ENCODE measurements around the gene KLRB1.
"Not testable (repeated sequence)": the region's sequence is repeated elsewhere in the genome, so short reads cannot be mapped to it uniquely, and the experiment has no call there.

The KLRB1 gene

GRCh38 chr12:9619411-9620179 lies 11.9 kb upstream of the KLRB1 start:
- no peak for DNase-seq

GRCh38 chr12:9618906-9619305 lies 11.2 kb upstream of the KLRB1 start:
- DNase-seq, result not testable (repeated sequence)

- no peak for DNase-seq
These were observed 9.4 kb upstream of the KLRB1 start for GRCh38 chr12:9617124-9617523.

GRCh38 chr12:9615420-9616136 lies 7.9 kb upstream of the KLRB1 start:
- peak; percentile 31 for DNase-seq

- not testable (repeated sequence) for DNase-seq
These were observed 2.9 kb upstream of the KLRB1 start for GRCh38 chr12:9610606-9611005.

- no peak for DNase-seq
These were observed 862 bp downstream of the KLRB1 start for GRCh38 chr12:9606736-9607372.

GRCh38 chr12:9606247-9606646 lies 1.5 kb downstream of the KLRB1 start:
- no peak for DNase-seq

- no peak for DNase-seq
These were observed 2.2 kb downstream of the KLRB1 start for GRCh38 chr12:9605483-9605882.

- DNase-seq, result no peak
These were observed 3.4 kb downstream of the KLRB1 start for GRCh38 chr12:9604287-9604686.

GRCh38 chr12:9600426-9600825 lies 7.3 kb downstream of the KLRB1 start:
- DNase-seq, result not testable (repeated sequence)

- DNase-seq, result no peak
These were observed 9.4 kb downstream of the KLRB1 start for GRCh38 chr12:9598363-9598762.

- DNase-seq, result no peak
These were observed 10.4 kb downstream of the KLRB1 start for GRCh38 chr12:9597365-9597764.

- no peak for DNase-seq
These were observed 17.3 kb downstream of the KLRB1 start for GRCh38 chr12:9590441-9590840.

- DNase-seq, result no peak
These were observed 19.0 kb downstream of the KLRB1 start for GRCh38 chr12:9588749-9589148.

- no peak for DNase-seq
These were observed 19.6 kb downstream of the KLRB1 start for GRCh38 chr12:9587987-9588600.

GRCh38 chr12:9577729-9578128 lies 30.0 kb downstream of the KLRB1 start:
- not testable (repeated sequence) for DNase-seq

- not testable (repeated sequence) for DNase-seq
These were observed 40.6 kb downstream of the KLRB1 start for GRCh38 chr12:9567151-9567550.

GRCh38 chr12:9566113-9566512 lies 41.6 kb downstream of the KLRB1 start:
- DNase-seq, result not testable (repeated sequence)

- DNase-seq, result not testable (repeated sequence)
These were observed 43.3 kb downstream of the KLRB1 start for GRCh38 chr12:9564418-9564817.

- DNase-seq, result not testable (repeated sequence)
These were observed 44.8 kb downstream of the KLRB1 start for GRCh38 chr12:9562841-9563453.

- DNase-seq, result not testable (repeated sequence)
These were observed 62.2 kb downstream of the KLRB1 start for GRCh38 chr12:9545489-9545888.

Measured in NCI-H146 (cell line).